Fibroblast of peridontal ligament (primary cell): Measurements from ENCODE around the gene RPUSD1.
A peak's percentile ranks its signal among the peaks of the same experiment; 100 is the strongest.

Experiments
- DNase-seq: peaks from one replicate; pipeline ENCODE4 v3.0.0-alpha.2; 2010; ENCODE audit errors: extremely low read depth

Gene RPUSD1

GRCh38 chr16:799111-799947 is 11.1 kb upstream of the RPUSD1 start:
- DNase-seq: no peak

GRCh38 chr16:798666-799065 is 10.5 kb upstream of the RPUSD1 start:
- DNase-seq: no peak

GRCh38 chr16:797686-798085 is 9.5 kb upstream of the RPUSD1 start:
- no peak for DNase-seq

GRCh38 chr16:797120-797420 is 8.9 kb upstream of the RPUSD1 start:
- DNase-seq: no peak

- DNase-seq: no peak
These were observed 8.3 kb upstream of the RPUSD1 start for GRCh38 chr16:796296-797119.

- no peak for DNase-seq
These were observed 7.5 kb upstream of the RPUSD1 start for GRCh38 chr16:795580-796229.

GRCh38 chr16:794853-795466 is 6.8 kb upstream of the RPUSD1 start:
- no peak for DNase-seq

GRCh38 chr16:794091-794822 is 6.1 kb upstream of the RPUSD1 start:
- no peak for DNase-seq

GRCh38 chr16:793414-793813 is 5.2 kb upstream of the RPUSD1 start:
- no peak for DNase-seq

GRCh38 chr16:792221-792995 is 4.2 kb upstream of the RPUSD1 start:
- DNase-seq: no peak

GRCh38 chr16:791131-791530 is 3.0 kb upstream of the RPUSD1 start:
- no peak for DNase-seq

- no peak for DNase-seq
These were observed 1.9 kb upstream of the RPUSD1 start for GRCh38 chr16:790086-790485.

GRCh38 chr16:789191-789850 is 1.1 kb upstream of the RPUSD1 start:
- DNase-seq: no peak

- peak; percentile 80 for DNase-seq
These were observed 382 bp upstream of the RPUSD1 start, which contains the start of gene CHTF18 for GRCh38 chr16:788399-789126. TSS of gene CHTF18 (plus strand) at chr16:788620. CDS start at chr16:788685, 65 bp downstream.

- no peak for DNase-seq
These were observed 737 bp downstream of the RPUSD1 start for GRCh38 chr16:787321-787966.

- peak; percentile 25 for DNase-seq
These were observed 2.3 kb downstream of the RPUSD1 start for GRCh38 chr16:785563-786535.

- no peak for DNase-seq
These were observed 3.8 kb downstream of the RPUSD1 start for GRCh38 chr16:784431-784830.
